Measurements from ENCODE around the gene CHD6.

GRCh38 chr20:41631826-41632225 lies 13.6 kb upstream of the CHD6 start:
- no peak for TF ChIP-seq CTCF (IDR thresholded peaks at IDR 0.05 in 2 of 3, conservative IDR thresholded peaks at IDR 0.05 in 1 of 3; ENCODE audit: borderline replicate concordance in 1 of 3, insufficient read depth in 1 of 3, low read depth in 2 of 3, low read length in 2 of 3)
- no peak for TF ChIP-seq ELF1 (IDR thresholded peaks at IDR 0.05; ENCODE audit: borderline replicate concordance, low read depth)
- no peak for TF ChIP-seq POLR2A (IDR thresholded peaks at IDR 0.05; ENCODE audit: borderline replicate concordance, extremely low read depth, insufficient read depth, insufficient read length)
- TF ChIP-seq POLR2AphosphoS5 (IDR thresholded peaks at IDR 0.05; ENCODE audit: low read depth, low read length), result no peak
- TF ChIP-seq RAD21 (IDR thresholded peaks at IDR 0.05; ENCODE audit: low read depth), result no peak
- TF ChIP-seq EZH2 (IDR thresholded peaks at IDR 0.05), result no peak
- no peak for TF ChIP-seq TCF7L2 (IDR thresholded peaks at IDR 0.05; ENCODE audit: borderline replicate concordance, extremely low read depth, insufficient read depth, insufficient read length)
- TF ChIP-seq SIN3A (IDR thresholded peaks at IDR 0.05; ENCODE audit: low read depth), result no peak
- no peak for TF ChIP-seq EZH2phosphoT487 (IDR thresholded peaks at IDR 0.05; ENCODE audit: borderline replicate concordance)
- TF ChIP-seq ZBTB33 (IDR thresholded peaks at IDR 0.05; ENCODE audit: extremely low read depth, insufficient replicate concordance, low read length), result no peak
- no peak for TF ChIP-seq ATF3 (IDR thresholded peaks at IDR 0.05)

Data from HCT116 (cell line).